ENCODE results near the gene TNRC18.
"Not testable (repeated sequence)": the region's sequence is repeated elsewhere in the genome, so short reads cannot be mapped to it uniquely, and the experiment has no call there.

TNRC18 gene

DNA sequence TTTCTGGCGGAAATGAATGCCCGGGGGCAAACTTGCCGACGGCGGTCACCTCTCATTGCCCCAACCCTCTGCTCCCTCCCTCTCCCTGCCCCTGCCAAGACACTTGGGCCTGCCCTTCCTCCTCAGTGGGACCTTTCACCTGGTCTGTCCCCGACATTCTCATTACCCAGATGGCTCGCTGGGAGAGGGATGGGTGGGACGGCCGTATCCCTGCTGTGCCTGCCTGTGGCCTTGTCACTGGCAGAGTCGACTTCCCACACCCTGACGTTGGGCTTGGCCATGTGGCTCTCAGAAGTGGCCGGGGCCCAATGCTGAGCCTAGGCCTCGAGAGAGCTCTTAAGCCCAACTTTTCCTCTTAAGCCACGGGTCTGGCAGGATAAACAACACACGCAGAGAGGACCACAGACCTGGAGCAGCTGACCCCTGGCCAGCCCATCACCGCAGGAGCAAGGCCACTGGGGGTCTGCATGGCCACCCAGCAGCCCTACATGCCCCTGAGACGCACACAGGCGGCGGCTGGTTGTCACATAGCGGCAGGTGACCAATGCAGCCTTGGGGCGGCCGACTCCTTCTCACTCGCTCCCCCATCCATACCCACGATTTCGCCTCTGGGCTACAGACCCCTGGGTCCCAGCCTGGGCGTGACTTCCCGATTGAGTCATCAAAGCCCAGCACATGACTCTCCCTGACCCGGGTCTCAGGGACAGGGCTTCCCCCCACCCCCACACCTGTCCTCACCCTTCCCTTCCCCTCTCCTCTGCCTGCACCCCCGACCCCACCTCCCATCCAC is 100.8 kb downstream of the TNRC18 start:
- no peak overlapping the region for H3K9ac ChIP-seq (ENCODE audit: low read length)
- H4K20me1 ChIP-seq (ENCODE audit: insufficient read depth, low read length): no peaks in the 10 kb centered on the region
- H3K27ac ChIP-seq (ENCODE audit: low read depth, low read length, poor library complexity, severe bottlenecking): no peak overlapping the region
- no peak overlapping the region for H3K4me2 ChIP-seq (ENCODE audit: low read length)
- H3K27me3 ChIP-seq (ENCODE audit: insufficient read depth, low read length): no peaks in the 10 kb centered on the region
- no peaks in the 10 kb centered on the region for H3K9me3 ChIP-seq (ENCODE audit: low read length)
- no peak overlapping the region for H2AFZ ChIP-seq (ENCODE audit: low read length)
- peaks cover 7% of the 10 kb centered on the region for H3K4me1 ChIP-seq (ENCODE audit: insufficient read depth, low read length, severe bottlenecking)
- no peaks in the 10 kb centered on the region for H3F3A ChIP-seq (ENCODE audit: insufficient read depth, low read length)
- TF ChIP-seq EZH2 (IDR thresholded peaks at IDR 0.05; ENCODE audit: borderline replicate concordance, low read length): no peak
- TF ChIP-seq, protein P1, sequence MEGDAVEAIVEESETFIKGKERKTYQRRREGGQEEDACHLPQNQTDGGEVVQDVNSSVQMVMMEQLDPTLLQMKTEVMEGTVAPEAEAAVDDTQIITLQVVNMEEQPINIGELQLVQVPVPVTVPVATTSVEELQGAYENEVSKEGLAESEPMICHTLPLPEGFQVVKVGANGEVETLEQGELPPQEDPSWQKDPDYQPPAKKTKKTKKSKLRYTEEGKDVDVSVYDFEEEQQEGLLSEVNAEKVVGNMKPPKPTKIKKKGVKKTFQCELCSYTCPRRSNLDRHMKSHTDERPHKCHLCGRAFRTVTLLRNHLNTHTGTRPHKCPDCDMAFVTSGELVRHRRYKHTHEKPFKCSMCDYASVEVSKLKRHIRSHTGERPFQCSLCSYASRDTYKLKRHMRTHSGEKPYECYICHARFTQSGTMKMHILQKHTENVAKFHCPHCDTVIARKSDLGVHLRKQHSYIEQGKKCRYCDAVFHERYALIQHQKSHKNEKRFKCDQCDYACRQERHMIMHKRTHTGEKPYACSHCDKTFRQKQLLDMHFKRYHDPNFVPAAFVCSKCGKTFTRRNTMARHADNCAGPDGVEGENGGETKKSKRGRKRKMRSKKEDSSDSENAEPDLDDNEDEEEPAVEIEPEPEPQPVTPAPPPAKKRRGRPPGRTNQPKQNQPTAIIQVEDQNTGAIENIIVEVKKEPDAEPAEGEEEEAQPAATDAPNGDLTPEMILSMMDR (IDR thresholded peaks at IDR 0.05; ENCODE audit: low read length): no peak
- peaks cover 9% of the 10 kb centered on the region; the same call in 1 of the 2 replicates for H3K36me3 ChIP-seq (ENCODE audit: insufficient read depth, low read length)
- no peak overlapping the region for H3K4me3 ChIP-seq (ENCODE audit: low read depth, low read length, poor library complexity, severe bottlenecking)
- no peaks in the 10 kb centered on the region for H3K9me2 ChIP-seq (ENCODE audit: low read depth, low read length)
- no peaks in the 10 kb centered on the region for H3K79me2 ChIP-seq (ENCODE audit: insufficient read depth, low read length)

DNA sequence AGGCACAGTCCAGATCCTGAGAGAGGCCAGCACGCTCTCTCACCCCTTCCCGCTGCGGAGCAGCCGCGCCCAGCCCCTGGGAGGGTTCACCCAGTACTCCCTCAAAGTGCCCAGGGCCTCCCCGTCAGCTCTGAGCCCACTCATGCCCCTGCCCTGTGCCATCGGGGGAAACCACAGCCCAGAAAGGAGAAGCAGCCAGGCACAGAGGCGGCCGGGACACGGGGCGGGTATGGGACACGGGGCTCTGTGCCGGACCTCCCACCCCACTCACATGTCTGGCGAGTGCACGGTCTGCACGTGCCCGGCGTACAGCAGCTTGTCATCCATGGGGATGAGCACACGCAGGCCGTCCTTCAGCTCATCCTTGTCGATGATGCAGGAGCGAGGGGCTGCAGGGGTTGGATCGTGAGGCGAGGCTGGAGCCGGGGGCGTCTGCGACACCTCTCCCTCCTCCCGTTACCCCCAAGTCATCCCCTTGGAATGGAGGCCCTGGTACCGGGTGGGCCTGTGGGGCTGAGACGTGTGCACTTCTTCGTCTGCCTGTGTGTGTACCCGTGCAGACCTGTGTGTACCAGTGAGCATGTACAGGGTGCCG is 102.7 kb downstream of the TNRC18 start:
- H3F3A ChIP-seq (ENCODE audit: insufficient read depth, low read length): no peaks in the 10 kb centered on the region
- no peak overlapping the region for H3K9ac ChIP-seq (ENCODE audit: low read length)
- no peaks in the 10 kb centered on the region for H3K79me2 ChIP-seq (ENCODE audit: insufficient read depth, low read length)
- no peak for TF ChIP-seq EZH2 (IDR thresholded peaks at IDR 0.05; ENCODE audit: borderline replicate concordance, low read length)
- TF ChIP-seq, protein P1 (IDR thresholded peaks at IDR 0.05; ENCODE audit: low read length): no peak
- no peaks in the 10 kb centered on the region for H3K27me3 ChIP-seq (ENCODE audit: insufficient read depth, low read length)
- H3K36me3 ChIP-seq (ENCODE audit: insufficient read depth, low read length): peaks cover 5% of the 10 kb centered on the region; the same call in 1 of the 2 replicates
- H2AFZ ChIP-seq (ENCODE audit: low read length): no peak overlapping the region
- H3K27ac ChIP-seq (ENCODE audit: low read depth, low read length, poor library complexity, severe bottlenecking): no peak overlapping the region
- H3K4me3 ChIP-seq (ENCODE audit: low read depth, low read length, poor library complexity, severe bottlenecking): no peak overlapping the region
- H4K20me1 ChIP-seq (ENCODE audit: insufficient read depth, low read length): no peaks in the 10 kb centered on the region
- H3K4me2 ChIP-seq (ENCODE audit: low read length): no peak overlapping the region
- no peaks in the 10 kb centered on the region for H3K9me2 ChIP-seq (ENCODE audit: low read depth, low read length)
- no peaks in the 10 kb centered on the region for H3K4me1 ChIP-seq (ENCODE audit: insufficient read depth, low read length, severe bottlenecking)
- H3K9me3 ChIP-seq (ENCODE audit: low read length): no peaks in the 10 kb centered on the region

- TF ChIP-seq, protein P1 (IDR thresholded peaks at IDR 0.05; ENCODE audit: low read length): no peak
- no peak for TF ChIP-seq EZH2 (IDR thresholded peaks at IDR 0.05; ENCODE audit: borderline replicate concordance, low read length)
- no peak overlapping the region for H2AFZ ChIP-seq (ENCODE audit: low read length)
- H3F3A ChIP-seq (ENCODE audit: insufficient read depth, low read length): no peaks in the 10 kb centered on the region
- no peaks in the 10 kb centered on the region for H3K79me2 ChIP-seq (ENCODE audit: insufficient read depth, low read length)
- no peaks in the 10 kb centered on the region for H3K27me3 ChIP-seq (ENCODE audit: insufficient read depth, low read length)
- H3K4me1 ChIP-seq (ENCODE audit: insufficient read depth, low read length, severe bottlenecking): no peaks in the 10 kb centered on the region
- peaks cover 9% of the 10 kb centered on the region; the same call in 1 of the 2 replicates for H3K36me3 ChIP-seq (ENCODE audit: insufficient read depth, low read length)
- H3K4me2 ChIP-seq (ENCODE audit: low read length): no peak overlapping the region
- H4K20me1 ChIP-seq (ENCODE audit: insufficient read depth, low read length): no peaks in the 10 kb centered on the region
- H3K9ac ChIP-seq (ENCODE audit: low read length): no peak overlapping the region
- H3K27ac ChIP-seq (ENCODE audit: low read depth, low read length, poor library complexity, severe bottlenecking): no peak overlapping the region
- H3K4me3 ChIP-seq (ENCODE audit: low read depth, low read length, poor library complexity, severe bottlenecking): no peak overlapping the region
- no peaks in the 10 kb centered on the region for H3K9me3 ChIP-seq (ENCODE audit: low read length)
- no peaks in the 10 kb centered on the region for H3K9me2 ChIP-seq (ENCODE audit: low read depth, low read length)
These were observed 103.2 kb downstream of the TNRC18 start for GRCh38 chr7:5320391-5320790.

DNA sequence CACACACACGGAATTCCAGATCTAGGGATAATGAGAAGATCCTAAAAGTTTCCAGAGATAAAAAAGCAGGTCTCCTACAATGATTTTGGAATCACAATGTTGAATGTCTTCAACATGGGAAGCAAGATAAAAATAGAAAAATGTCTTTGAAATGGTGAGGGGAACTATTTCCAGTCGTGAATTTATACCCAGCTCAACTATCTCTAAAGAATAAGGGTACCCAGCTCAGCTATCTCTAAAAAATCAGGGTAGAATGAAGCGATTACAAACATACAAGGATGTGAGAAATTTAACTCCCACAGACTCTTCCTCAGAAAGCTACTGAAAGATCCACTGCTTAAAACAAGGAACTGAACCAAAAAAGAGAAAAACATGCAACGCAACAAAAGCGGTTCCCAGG is 105.0 kb downstream of the TNRC18 start:
- H3K4me3 ChIP-seq (ENCODE audit: low read depth, low read length, poor library complexity, severe bottlenecking); H3K9me3 ChIP-seq (ENCODE audit: low read length); H3K36me3 ChIP-seq (ENCODE audit: insufficient read depth, low read length); H3K4me1 ChIP-seq (ENCODE audit: insufficient read depth, low read length, severe bottlenecking); H3K27ac ChIP-seq (ENCODE audit: low read depth, low read length, poor library complexity, severe bottlenecking); H3K9me2 ChIP-seq (ENCODE audit: low read depth, low read length); H3K4me2 ChIP-seq (ENCODE audit: low read length); H4K20me1 ChIP-seq (ENCODE audit: insufficient read depth, low read length); H3K27me3 ChIP-seq (ENCODE audit: insufficient read depth, low read length); H2AFZ ChIP-seq (ENCODE audit: low read length); H3K9ac ChIP-seq (ENCODE audit: low read length); H3K79me2 ChIP-seq (ENCODE audit: insufficient read depth, low read length); H3F3A ChIP-seq (ENCODE audit: insufficient read depth, low read length): not testable (repeated sequence)
